Stimulated activated CD8-positive, alpha-beta memory T cell treated with anti-CD3 and anti-CD28 coated beads, Interleukin-15, amount 100 ng/mL, for 1 hour (primary cell): ENCODE measurements around the gene PIK3CG.
"Not testable (repeated sequence)": the region's sequence is repeated elsewhere in the genome, so short reads cannot be mapped to it uniquely, and the experiment has no call there.

Experiments
- DNase-seq: peaks from one replicate; pipeline ENCODE4 v3.0.0-alpha.2; 2020; ENCODE audit warnings: low read depth

PIK3CG gene

GRCh38 chr7:106865130-106866041, at the start of gene PIK3CG:
Gene PIK3CG, plus strand, starts transcription at chr7:106865282. Its CDS starts 2,280 bp downstream, at chr7:106867562.
- DNase-seq, result no peak

DNA sequence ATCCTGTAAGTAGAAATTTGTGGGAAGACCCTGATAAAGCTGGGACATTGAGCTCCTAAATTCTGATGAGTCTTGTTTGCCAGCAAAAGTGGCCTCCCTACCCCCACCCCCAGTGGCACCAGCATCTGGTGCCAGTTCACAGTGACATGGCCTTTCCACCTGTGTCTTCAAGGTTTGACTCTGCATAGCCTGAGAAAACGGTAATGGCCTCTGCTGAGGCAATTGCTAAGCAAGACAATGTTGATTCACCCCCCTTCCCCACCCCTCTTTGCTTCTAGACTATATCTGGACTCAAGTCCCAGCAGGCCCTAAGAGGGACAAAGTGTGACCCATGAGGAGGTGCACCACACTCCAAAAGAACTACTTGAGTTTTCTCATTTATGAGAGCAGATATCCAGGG, 48.0 kb upstream of the PIK3CG start:
- DNase-seq, result no peak

DNA sequence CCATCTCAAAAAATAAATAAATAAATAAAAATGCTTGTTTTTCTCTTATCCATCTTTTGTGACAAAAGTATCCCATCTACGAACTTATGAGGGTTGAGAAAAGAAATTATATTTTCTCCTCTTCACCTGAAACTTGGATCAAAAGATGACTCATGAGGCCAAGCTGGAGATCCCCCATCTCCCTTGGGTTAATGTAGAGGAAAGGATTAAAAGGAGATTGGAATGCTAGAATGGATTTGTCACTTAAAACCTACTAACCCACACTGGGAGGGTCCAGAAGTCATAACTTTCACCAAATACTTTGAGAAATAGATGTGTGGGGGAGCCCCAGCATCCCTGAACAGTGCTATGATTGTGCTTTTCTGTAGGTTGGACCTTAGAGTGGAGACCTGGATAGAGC, 46.3 kb upstream of the PIK3CG start:
- DNase-seq, result no peak

- DNase-seq, result no peak
These were observed 45.5 kb upstream of the PIK3CG start for GRCh38 chr7:106819546-106819945.

DNA sequence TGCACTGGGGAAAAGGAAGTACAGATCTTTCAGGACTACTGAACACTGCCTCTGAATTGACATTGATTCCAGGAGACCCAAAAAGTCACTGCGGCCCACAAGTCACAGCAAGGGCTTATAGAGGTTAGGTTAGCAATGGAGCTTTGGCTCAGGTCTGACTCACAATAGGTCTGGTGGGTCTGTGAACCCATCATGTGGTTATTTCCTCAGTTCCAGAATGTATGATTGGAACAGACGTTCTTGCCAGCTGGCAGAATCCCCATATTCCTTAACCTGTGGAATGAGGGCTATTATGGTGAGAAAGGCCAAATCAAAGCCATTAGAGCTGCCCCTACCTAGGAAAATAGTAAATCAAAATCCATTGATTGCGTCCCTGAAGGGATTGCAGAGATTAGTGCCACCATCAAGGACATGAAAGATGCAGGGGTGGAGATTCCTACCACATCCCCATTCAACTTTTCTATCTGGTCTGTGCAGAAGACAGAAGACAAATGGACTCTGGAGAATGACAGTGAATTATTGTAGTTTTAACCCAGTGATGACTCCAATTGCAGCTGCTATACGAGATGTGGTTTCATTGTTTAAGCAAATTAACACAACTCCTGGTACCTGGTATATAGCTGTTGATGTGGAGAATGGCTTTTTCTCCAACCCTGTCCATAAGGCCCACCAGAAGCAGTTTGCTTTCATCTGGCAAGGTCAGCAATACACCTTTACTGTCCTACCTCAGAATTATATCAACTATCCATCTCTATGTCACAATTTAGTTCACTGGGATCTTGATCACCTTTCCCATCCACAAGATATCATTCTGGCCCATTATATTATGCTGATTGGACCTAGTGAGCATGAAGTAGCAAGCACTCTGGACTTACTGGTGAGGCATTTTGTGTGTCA, 44.5 kb upstream of the PIK3CG start:
- no peak for DNase-seq

DNA sequence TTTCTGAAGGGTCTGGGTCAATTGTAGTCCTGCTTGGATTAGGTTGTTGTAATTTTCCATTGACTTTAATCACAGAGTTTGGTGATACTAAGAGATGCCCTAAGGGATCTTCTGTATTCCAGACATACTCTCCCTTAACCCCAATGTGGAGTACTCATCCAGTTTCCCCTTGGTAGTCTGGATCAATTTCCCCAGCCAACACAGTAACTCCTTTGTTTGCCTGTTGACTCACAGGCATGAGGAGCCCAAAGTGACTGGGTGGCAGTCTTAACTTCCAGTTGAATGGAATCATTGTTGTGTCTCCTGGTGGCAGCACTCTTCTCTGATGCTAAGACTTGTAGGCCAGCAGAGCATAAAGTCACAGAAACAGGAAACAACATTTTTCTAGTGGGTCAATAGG, 41.5 kb upstream of the PIK3CG start:
- DNase-seq, result no peak

GRCh38 chr7:106824458-106824857, 40.6 kb upstream of the PIK3CG start:
- no peak for DNase-seq

GRCh38 chr7:106827626-106828025, 37.5 kb upstream of the PIK3CG start:
- no peak for DNase-seq

- DNase-seq, result no peak
These were observed 35.6 kb upstream of the PIK3CG start for GRCh38 chr7:106829496-106829895.

- not testable (repeated sequence) for DNase-seq
These were observed 34.2 kb upstream of the PIK3CG start for GRCh38 chr7:106830896-106831295.

- DNase-seq, result no peak
These were observed 28.3 kb upstream of the PIK3CG start for GRCh38 chr7:106836816-106837215.

- no peak for DNase-seq
These were observed 25.6 kb upstream of the PIK3CG start for GRCh38 chr7:106839511-106839910.

DNA sequence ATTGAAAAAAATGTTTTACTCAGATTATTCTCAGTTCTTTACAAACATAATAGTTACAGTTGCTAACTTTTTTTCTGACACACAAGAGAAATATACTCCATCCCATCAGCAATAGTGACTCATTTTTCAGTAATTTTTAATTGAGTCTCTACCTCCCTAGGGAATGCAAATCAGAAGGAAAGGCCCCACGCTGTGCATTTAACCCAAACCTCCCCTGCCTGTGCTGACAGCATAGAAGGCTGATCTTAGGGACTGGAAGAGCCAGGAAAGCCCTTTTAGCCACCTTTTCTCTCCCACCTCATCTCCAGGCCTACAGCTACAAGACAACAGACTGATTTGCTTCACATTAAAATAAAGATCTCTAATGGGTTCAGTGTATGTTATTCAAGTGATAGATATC, 24.7 kb upstream of the PIK3CG start:
- no peak for DNase-seq

- DNase-seq, result no peak
These were observed 23.1 kb upstream of the PIK3CG start for GRCh38 chr7:106841896-106842390.

GRCh38 chr7:106844279-106844997, 20.6 kb upstream of the PIK3CG start:
- no peak for DNase-seq

- DNase-seq, result no peak
These were observed 17.0 kb upstream of the PIK3CG start for GRCh38 chr7:106848049-106848448.

DNA sequence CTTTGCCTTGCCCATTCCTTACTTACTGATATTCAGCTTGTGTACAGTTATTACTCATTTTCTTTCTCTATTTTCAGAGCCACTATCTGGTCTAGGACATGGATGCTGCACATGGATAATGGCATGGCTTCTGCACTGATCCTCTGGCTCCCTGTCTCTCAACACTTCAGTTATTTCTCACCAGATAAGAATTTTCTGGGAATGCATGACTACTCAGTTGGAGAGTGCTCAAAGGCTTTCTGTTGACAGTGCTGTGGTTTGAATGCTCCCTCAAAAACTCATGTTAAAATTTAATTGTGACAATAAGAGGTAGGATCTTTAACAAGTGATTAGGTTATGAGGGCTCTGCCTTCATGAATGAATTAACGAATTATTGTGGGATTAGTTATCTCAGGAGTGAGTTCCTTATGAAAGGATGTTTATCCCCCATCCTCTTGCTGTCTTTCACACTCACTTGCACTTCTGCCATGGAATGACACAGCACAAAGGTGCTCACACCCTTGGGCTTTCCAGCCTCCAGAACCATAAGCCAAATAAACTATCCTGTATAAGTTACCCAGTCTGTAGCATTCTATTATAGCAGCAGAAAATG, 16.1 kb upstream of the PIK3CG start:
- no peak for DNase-seq

DNA sequence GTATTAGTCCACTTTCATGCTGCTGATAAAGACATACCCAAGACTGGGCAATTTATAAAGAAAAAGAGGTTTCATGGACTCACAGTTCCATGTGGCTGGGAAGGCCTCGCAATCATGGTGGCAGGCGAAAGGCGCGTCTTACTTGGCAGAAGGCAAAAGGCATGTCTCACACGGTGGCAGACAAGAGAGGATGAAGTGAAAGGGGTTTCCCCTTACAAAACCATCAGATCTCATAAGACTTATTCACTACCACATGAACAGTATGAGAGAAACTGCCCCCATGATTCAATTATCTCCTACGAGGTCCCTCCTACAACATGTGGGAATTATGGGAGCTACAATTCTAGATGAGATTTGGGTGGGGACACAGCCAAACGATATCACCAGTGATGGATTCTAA, 13.4 kb upstream of the PIK3CG start:
- not testable (repeated sequence) for DNase-seq

DNA sequence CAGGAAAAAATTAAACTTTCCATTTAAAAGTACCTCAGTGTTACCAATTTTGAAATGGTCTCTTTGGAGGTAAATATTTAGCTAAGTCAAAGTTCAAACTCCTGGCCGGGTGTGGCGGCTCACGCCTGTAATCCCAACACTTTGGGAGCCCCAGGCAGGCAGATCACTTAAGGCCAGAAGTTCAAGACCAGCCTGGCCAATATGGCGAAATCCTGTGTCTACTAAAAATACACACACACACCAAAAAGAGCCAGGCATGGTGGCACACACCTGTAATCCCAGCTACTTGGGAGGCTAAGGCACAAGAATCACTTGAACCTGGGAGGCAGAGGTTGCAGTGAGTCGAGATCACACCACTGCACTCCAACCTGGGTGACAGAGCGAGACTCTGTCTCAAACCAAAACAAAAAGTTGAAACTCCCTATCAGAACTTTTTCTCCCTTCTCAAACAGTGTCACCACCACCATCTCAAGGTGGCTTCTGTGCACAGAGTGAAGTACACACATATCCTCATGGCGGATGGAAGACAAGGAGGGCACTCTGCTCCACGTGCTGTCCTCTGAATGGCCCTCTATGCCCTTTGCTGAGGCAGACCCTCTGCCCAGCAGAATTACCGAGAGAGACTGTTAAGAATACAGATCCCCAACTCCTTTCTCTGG, 11.7 kb upstream of the PIK3CG start:
- DNase-seq, result no peak

- DNase-seq, result no peak
These were observed 9.4 kb upstream of the PIK3CG start for GRCh38 chr7:106855540-106856132.
